Body of pancreas (tissue), 4 donors: ENCODE data around the gene SMIM35. TPM values are rescaled to one million over a fixed set of nuclear protein-coding genes. Genes with fewer than 3 reads are reported as not detected.
A peak's percentile ranks its signal among the peaks of the same experiment; 100 is the strongest.

Source experiments
- ATAC-seq: fragments of 150-250 bp; one replicate; pipeline ENCODE4 v1.9.1; 2016
- DNase-seq, 4 donors: peaks; one replicate each; pipeline ENCODE4 v3.0.0-alpha.2; 2019
- H3K27ac ChIP-seq, 4 donors: fragments of 200-600 bp; sonication (generic); 1 replicate in 3 of 4; 2 replicates in 1 of 4; pipeline versions ENCODE4 v1.5.1 to v1.6.1; 2016 to 2019; ENCODE audit warnings: mild to moderate bottlenecking in 1 of 4, mixed read lengths in 1 of 4, moderate library complexity in 1 of 4
- H3K27me3 ChIP-seq, 2 donors: fragments of 200-600 bp; sonication (generic); one replicate each; pipeline ENCODE4 v1.6.0; 2016; ENCODE audit warnings: mild to moderate bottlenecking in 1 of 2
- H3K36me3 ChIP-seq, 2 donors: fragments of 200-600 bp; sonication (generic); replicated peaks in 1 of 2; 2 replicates each; pipeline ENCODE4 v1.5.1; 2016; ENCODE audit warnings: low read depth in 2 of 2; ENCODE audit not compliant: insufficient read depth in 1 of 2
- H3K4me1 ChIP-seq: fragments of 200-600 bp; sonication (generic); one replicate; pipeline ENCODE4 v1.6.0; 2016
- H3K4me3 ChIP-seq, 2 donors: fragments of 200-600 bp; sonication (generic); 1 replicate in 1 of 2; 2 replicates in 1 of 2; pipeline ENCODE4 v1.5.1; 2016 to 2019
- H3K9me3 ChIP-seq, 3 donors: fragments of 200-600 bp; sonication (generic); 1 replicate in 2 of 3; 2 replicates in 1 of 3; pipeline ENCODE4 v1.5.1; 2016
- CTCF ChIP-seq, 7 experiments: fragments of 450-650 bp in 4 of 7; fragments of 200-600 bp in 3 of 7; sonication (generic) in 3 of 7; IDR thresholded peaks; one replicate each; pipeline ENCODE4 v1.5.1; 2016 to 2019; ENCODE audit warnings: antibody characterized with exemption in 7 of 7
- POLR2A ChIP-seq, 3 donors: fragments of 450-650 bp; IDR thresholded peaks; one replicate each; pipeline ENCODE4 v1.6.1; 2016; ENCODE audit warnings: antibody characterized with exemption in 3 of 3, mild to moderate bottlenecking in 2 of 3
- WGBS, 2 donors: methylation state at CpG; one replicate each; pipeline ENCODE4 v1.1.5; 2017; 5-methylcytosine and 5-hydroxymethylcytosine counted together
- intact Hi-C: fragments of 100-400 bp; cut with DNase I; formaldehyde crosslinking; loops from one replicate; pipeline ENCODE4 v1.15.1; 2023
- total RNA-seq, 2 donors: library from RNA; depleted of rRNA; stranded (reverse); fragments of >200 nt; gene quantifications; one replicate each; pipeline ENCODE4 v1.1.0, GENCODE V29; 2016

SMIM35 gene
- total RNA-seq, 2 donors from 2014 or later: not detected

GRCh38 chr11:118132385-118133151 is 45.8 kb upstream of the SMIM35 start:
- WGBS, 2 donors: 61 to 63% methylated on average over 15 of the region's 15 CpGs
- no peaks in the 10 kb centered on the region for H3K27me3 ChIP-seq
- TF ChIP-seq POLR2A (IDR thresholded peaks at IDR 0.05) (no peak), CTCF (IDR thresholded peaks at IDR 0.05) (no peak)
- peak in 1 of 4 donors; percentile 40 for DNase-seq
- no peak for ATAC-seq
- no peak overlapping the region for H3K27ac ChIP-seq
- H3K4me3 ChIP-seq: no peak overlapping the region
- intact Hi-C loops: no loop called here
- no peaks in the 10 kb centered on the region for H3K9me3 ChIP-seq
- H3K4me1 ChIP-seq: no peaks in the 10 kb centered on the region
- no peaks in the 10 kb centered on the region for H3K36me3 ChIP-seq

GRCh38 chr11:118129471-118130172 is 42.9 kb upstream of the SMIM35 start:
- no peak for ATAC-seq
- Histone ChIP-seq H3K4me3 (no peak overlapping the region), H3K27ac (no peak overlapping the region), H3K27me3 (no peaks in the 10 kb centered on the region), H3K4me1 (no peaks in the 10 kb centered on the region), H3K9me3 (no peaks in the 10 kb centered on the region), H3K36me3 (no peaks in the 10 kb centered on the region)
- no peak for DNase-seq
- intact Hi-C loops: no loop called here
- 62 to 72% methylated on average over 6 of the region's 6 CpGs for WGBS, 2 donors
- no peak for TF ChIP-seq CTCF (IDR thresholded peaks at IDR 0.05)

GRCh38 chr11:118128721-118129470 is 42.1 kb upstream of the SMIM35 start:
- Histone ChIP-seq H3K27ac (no peak overlapping the region), H3K9me3 (no peaks in the 10 kb centered on the region), H3K36me3 (no peaks in the 10 kb centered on the region), H3K4me3 (no peak overlapping the region), H3K4me1 (no peaks in the 10 kb centered on the region), H3K27me3 (no peaks in the 10 kb centered on the region)
- WGBS, 2 donors: 63 to 64% methylated on average over 11 of the region's 11 CpGs
- TF ChIP-seq POLR2A (IDR thresholded peaks at IDR 0.05): no peak
- TF ChIP-seq CTCF (IDR thresholded peaks at IDR 0.05): no peak
- DNase-seq (no peak), ATAC-seq (no peak)
- intact Hi-C loops: no loop called here

- intact Hi-C loops: no loop called here
- TF ChIP-seq CTCF (IDR thresholded peaks at IDR 0.05) (no peak), POLR2A (IDR thresholded peaks at IDR 0.05) (no peak)
- H3K27me3 ChIP-seq: no peaks in the 10 kb centered on the region
- no peaks in the 10 kb centered on the region for H3K9me3 ChIP-seq
- H3K4me3 ChIP-seq: no peak overlapping the region
- no peaks in the 10 kb centered on the region for H3K4me1 ChIP-seq
- 37% methylated on average over 4 of the region's 4 CpGs for WGBS, 2 donors
- ATAC-seq (no peak), DNase-seq (no peak)
- H3K36me3 ChIP-seq: no peaks in the 10 kb centered on the region
- H3K27ac ChIP-seq: no peak overlapping the region
These were observed 41.5 kb upstream of the SMIM35 start for GRCh38 chr11:118128310-118128709.
